Ectodermal cell (in vitro differentiated cells): ENCODE measurements around the gene LSS.
"Not testable (repeated sequence)": the region's sequence is repeated elsewhere in the genome, so short reads cannot be mapped to it uniquely, and the experiment has no call there.

Experiments
- H3K27ac ChIP-seq: 2 replicates; pipeline ENCODE4 v1.7.0; 2013; ENCODE audit warnings: mild to moderate bottlenecking, low read depth, low read length; ENCODE audit not compliant: insufficient read depth, poor library complexity, severe bottlenecking
- H3K27me3 ChIP-seq: 2 replicates; pipeline ENCODE4 v1.7.0; 2013; ENCODE audit warnings: mild to moderate bottlenecking, low read length; ENCODE audit not compliant: insufficient read depth, control insufficient read depth, poor library complexity, severe bottlenecking
- H3K36me3 ChIP-seq: one replicate; pipeline ENCODE4 v1.7.0; 2013; ENCODE audit warnings: low read length; ENCODE audit not compliant: control insufficient read depth, insufficient read depth
- H3K4me1 ChIP-seq: one replicate; pipeline ENCODE4 v1.7.0; 2013; ENCODE audit warnings: low read length; ENCODE audit not compliant: control insufficient read depth, insufficient read depth
- H3K4me3 ChIP-seq: 2 replicates; pipeline ENCODE4 v1.7.0; 2013; ENCODE audit warnings: low read depth, low read length, control low read depth; ENCODE audit not compliant: insufficient read depth
- H3K9me3 ChIP-seq: 2 replicates; pipeline ENCODE4 v1.7.0; 2013; ENCODE audit warnings: mild to moderate bottlenecking, low read length, moderate library complexity; ENCODE audit not compliant: control insufficient read depth
- WGBS, 2 experiments: methylation state at CpG; one replicate each; pipeline ENCODE4 v1.1.7; 2013; ENCODE audit warnings: missing lambda C conversion rate in 2 of 2; 5-methylcytosine and 5-hydroxymethylcytosine counted together

Gene LSS

DNA sequence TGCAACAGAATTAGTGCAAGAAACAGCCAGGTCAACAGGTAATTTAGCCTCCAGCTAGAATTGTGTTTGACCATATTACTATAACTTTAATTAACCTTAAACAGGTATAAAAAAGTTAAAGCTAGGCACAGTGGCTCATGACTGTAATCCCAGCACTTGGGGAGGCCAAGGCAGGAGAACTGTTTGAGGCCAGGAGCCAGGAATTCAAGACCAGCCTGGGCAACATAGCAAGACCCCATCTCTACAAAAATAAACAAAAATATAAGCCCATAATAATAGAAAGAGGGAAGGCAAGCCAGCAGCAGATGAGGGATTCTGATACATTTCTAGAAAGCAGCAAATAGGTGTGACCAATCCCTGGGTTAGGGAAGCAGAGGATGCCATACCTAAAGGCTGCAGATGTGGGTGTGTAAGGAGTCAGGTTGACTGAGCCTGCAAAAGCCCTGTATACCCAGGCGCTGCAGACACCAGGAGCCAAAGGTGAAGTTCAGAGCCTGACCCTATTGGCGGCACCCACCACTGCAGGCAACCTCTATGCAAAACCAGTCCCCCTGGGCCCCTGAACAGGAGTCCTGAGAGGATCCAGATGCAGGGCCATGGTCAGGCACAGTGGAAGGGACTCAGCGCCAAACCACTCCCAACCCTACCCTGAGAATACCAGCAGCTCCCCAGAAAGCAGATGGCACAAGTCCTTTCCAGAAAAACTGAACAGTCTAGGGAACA, 19.3 kb upstream of the LSS start:
- H3K4me3 ChIP-seq: no peak overlapping the region
- no peaks in the 10 kb centered on the region for H3K4me1 ChIP-seq
- H3K27me3 ChIP-seq: no peaks in the 10 kb centered on the region
- H3K27ac ChIP-seq: no peak overlapping the region
- no peaks in the 10 kb centered on the region for H3K9me3 ChIP-seq
- peaks cover 67% of the 10 kb centered on the region for H3K36me3 ChIP-seq
- 96 to 97% methylated on average over 3 of the region's 3 CpGs for WGBS, 2 experiments

- Histone ChIP-seq H3K27ac (no peak overlapping the region), H3K4me1 (no peaks in the 10 kb centered on the region), H3K27me3 (no peaks in the 10 kb centered on the region), H3K4me3 (no peak overlapping the region), H3K9me3 (no peaks in the 10 kb centered on the region), H3K36me3 (peaks cover 66% of the 10 kb centered on the region)
- WGBS, 2 experiments: 95 to 96% methylated on average over 6 of the region's 6 CpGs
Measured at GRCh38 chr21:46246345-46246744, 17.8 kb upstream of the LSS start.

- H3K36me3 ChIP-seq: peaks cover 66% of the 10 kb centered on the region
- no peak overlapping the region for H3K27ac ChIP-seq
- H3K4me1 ChIP-seq: no peaks in the 10 kb centered on the region
- no peaks in the 10 kb centered on the region for H3K9me3 ChIP-seq
- H3K4me3 ChIP-seq: no peak overlapping the region
- WGBS, 2 experiments: 91 to 96% methylated on average over 3 of the region's 3 CpGs
- H3K27me3 ChIP-seq: no peaks in the 10 kb centered on the region
Measured at GRCh38 chr21:46245213-46245915, 16.8 kb upstream of the LSS start.

- Histone ChIP-seq H3K4me1 (no peaks in the 10 kb centered on the region), H3K9me3 (no peaks in the 10 kb centered on the region), H3K36me3 (peaks cover 63% of the 10 kb centered on the region), H3K27me3 (no peaks in the 10 kb centered on the region), H3K4me3 (no peak overlapping the region), H3K27ac (no peak overlapping the region)
- WGBS, 2 experiments: 94 to 96% methylated on average over 8 of the region's 8 CpGs
Measured at GRCh38 chr21:46244602-46245001, 16.0 kb upstream of the LSS start.

DNA sequence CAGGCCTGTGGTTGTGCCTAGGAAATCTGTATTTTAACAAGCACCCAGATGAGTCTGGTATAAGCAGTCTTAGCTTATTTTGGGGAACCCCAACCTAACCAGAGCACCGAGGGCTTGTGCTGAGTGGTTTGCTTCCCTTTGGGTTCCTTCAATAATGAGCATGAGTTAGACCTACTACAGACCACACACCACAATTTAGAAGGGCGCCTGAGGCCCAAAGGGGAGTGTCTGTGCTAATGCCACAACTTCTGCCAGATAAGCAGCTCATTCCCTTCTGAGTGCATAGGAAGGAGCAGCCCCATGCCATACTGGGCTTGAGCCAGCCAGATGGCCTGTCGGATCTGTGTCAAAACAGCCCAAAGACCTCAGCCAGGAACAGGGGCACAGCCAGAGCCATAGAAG, 15.4 kb upstream of the LSS start:
- Histone ChIP-seq H3K27me3 (no peaks in the 10 kb centered on the region), H3K4me3 (no peak overlapping the region), H3K36me3 (peaks cover 62% of the 10 kb centered on the region), H3K9me3 (no peaks in the 10 kb centered on the region), H3K4me1 (no peaks in the 10 kb centered on the region), H3K27ac (no peak overlapping the region)
- WGBS, 2 experiments: 91 to 93% methylated on average over 3 of the region's 3 CpGs

GRCh38 chr21:46243325-46243724, 14.8 kb upstream of the LSS start:
- H3K36me3 ChIP-seq: peaks cover 65% of the 10 kb centered on the region
- H3K4me1 ChIP-seq: no peaks in the 10 kb centered on the region
- no peak overlapping the region for H3K4me3 ChIP-seq
- no peaks in the 10 kb centered on the region for H3K27me3 ChIP-seq
- WGBS, 2 experiments: 94 to 97% methylated on average over 8 of the region's 8 CpGs
- no peaks in the 10 kb centered on the region for H3K9me3 ChIP-seq
- H3K27ac ChIP-seq: no peak overlapping the region

DNA sequence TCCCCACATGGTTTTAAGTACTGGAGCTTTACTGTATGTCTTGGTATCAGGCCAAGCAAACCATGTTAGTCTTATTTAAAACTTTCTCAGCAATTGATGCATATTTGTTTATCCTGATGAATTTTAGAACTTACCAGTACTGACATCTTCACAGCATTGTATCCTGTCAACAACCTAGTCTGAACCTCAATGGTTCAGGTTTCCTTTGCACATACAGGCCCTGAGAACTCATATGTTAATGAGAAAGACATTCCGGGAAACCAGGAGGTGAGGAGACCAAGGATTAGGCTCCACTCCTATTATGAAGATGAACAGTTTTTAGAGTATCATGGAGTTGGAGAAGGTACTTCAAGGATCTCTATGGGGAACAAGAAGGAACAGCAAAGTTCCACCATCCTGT, 13.0 kb upstream of the LSS start:
- not testable (repeated sequence) for H3K4me3 ChIP-seq, H3K4me1 ChIP-seq, H3K9me3 ChIP-seq, H3K27ac ChIP-seq, H3K27me3 ChIP-seq
- WGBS, 2 experiments: 97 to 100% methylated on average over 1 of the region's 1 CpG
- peaks cover 64% of the 10 kb centered on the region for H3K36me3 ChIP-seq

GRCh38 chr21:46239817-46240325, 11.3 kb upstream of the LSS start:
- peaks cover 63% of the 10 kb centered on the region for H3K36me3 ChIP-seq
- H3K9me3 ChIP-seq: no peaks in the 10 kb centered on the region
- H3K4me3 ChIP-seq: no peak overlapping the region
- H3K4me1 ChIP-seq: no peaks in the 10 kb centered on the region
- no peaks in the 10 kb centered on the region for H3K27me3 ChIP-seq
- 93 to 94% methylated on average over 7 of the region's 7 CpGs for WGBS, 2 experiments
- no peak overlapping the region for H3K27ac ChIP-seq

DNA sequence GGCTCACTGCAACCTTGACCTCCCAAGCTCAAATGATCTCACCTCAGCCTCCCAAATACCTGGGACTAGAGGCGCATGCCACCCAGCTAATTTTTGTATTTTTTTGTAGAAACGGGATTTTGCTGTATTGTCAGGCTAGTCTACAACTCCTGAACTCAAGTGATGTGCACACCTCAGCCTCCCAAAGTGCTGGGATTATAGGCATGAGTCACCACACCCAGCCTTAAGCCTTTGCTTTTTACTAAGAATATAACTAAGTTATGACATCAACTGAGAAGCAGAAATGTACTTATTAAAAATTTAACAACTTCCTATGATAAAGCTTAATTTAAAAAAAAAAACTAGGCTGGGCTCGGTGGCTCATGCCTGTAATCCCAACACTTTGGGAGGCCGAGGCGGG, 8.9 kb upstream of the LSS start:
- H3K4me3 ChIP-seq: no peak overlapping the region
- WGBS, 2 experiments: 96% methylated on average over 5 of the region's 5 CpGs
- no peaks in the 10 kb centered on the region for H3K9me3 ChIP-seq
- peaks cover 65% of the 10 kb centered on the region for H3K36me3 ChIP-seq
- no peak overlapping the region for H3K27ac ChIP-seq
- no peaks in the 10 kb centered on the region for H3K4me1 ChIP-seq
- H3K27me3 ChIP-seq: no peaks in the 10 kb centered on the region

DNA sequence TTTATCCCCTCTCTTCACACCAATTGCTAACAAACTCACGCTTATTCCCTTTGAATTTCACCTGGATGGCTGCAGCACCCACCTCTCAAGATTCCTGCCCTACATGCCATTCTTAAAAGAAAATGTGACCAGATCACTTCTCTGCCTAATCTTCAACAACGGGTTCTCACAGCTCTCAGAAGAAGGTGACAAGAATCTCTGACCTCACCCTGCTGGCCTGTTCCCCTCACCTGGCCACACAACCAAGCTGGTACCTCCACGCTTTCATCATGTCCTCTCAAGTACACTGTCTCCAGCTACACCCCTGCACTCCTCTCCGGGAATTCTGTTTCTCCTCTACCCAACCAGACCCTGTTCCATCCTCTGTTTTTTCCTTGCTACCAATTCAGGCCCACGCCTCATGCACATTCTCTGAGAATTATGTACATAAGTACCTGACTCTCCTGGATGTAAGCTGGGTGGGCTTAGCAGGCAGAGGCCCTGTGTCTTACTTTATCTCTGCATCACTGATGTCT, 5.9 kb upstream of the LSS start:
- Histone ChIP-seq H3K27me3 (no peaks in the 10 kb centered on the region), H3K4me1 (no peaks in the 10 kb centered on the region), H3K27ac (no peak overlapping the region), H3K36me3 (peaks cover 56% of the 10 kb centered on the region), H3K4me3 (no peak overlapping the region), H3K9me3 (peaks cover 5% of the 10 kb centered on the region)
- 85% methylated on average over 5 of the region's 5 CpGs for WGBS, 2 experiments
